Ramos (cell line): ENCODE measurements around the gene SLC35G6.

Experiments
- in situ Hi-C: fragments of 300-500 bp; cut with MboI; formaldehyde crosslinking; loops from one replicate; pipeline ENCODE4 v1.14.3; 2022; ENCODE audit warnings: low sequenced_read_pairs; ENCODE audit not compliant: unreplicated experiment

The SLC35G6 gene

GRCh38 chr17:7497636-7498035 is 16.4 kb downstream of the SLC35G6 start:
- in situ Hi-C loops: no loop called here

- in situ Hi-C loops: no loop called here
These were observed 17.9 kb downstream of the SLC35G6 start for GRCh38 chr17:7499161-7499560.

- in situ Hi-C loops: no loop called here
These were observed 20.5 kb downstream of the SLC35G6 start for GRCh38 chr17:7501729-7502128.

- in situ Hi-C loops: no loop called here
These were observed 21.1 kb downstream of the SLC35G6 start for GRCh38 chr17:7502171-7502847.

- in situ Hi-C loops: no loop called here
These were observed 21.7 kb downstream of the SLC35G6 start for GRCh38 chr17:7502987-7503386.

GRCh38 chr17:7503521-7503920 is 22.3 kb downstream of the SLC35G6 start:
- in situ Hi-C loops: no loop called here

GRCh38 chr17:7508145-7508544 is 26.9 kb downstream of the SLC35G6 start:
- in situ Hi-C loops: no loop called here

- in situ Hi-C loops: no loop called here
These were observed 27.6 kb downstream of the SLC35G6 start for GRCh38 chr17:7508846-7509245.

GRCh38 chr17:7509937-7510336 is 28.7 kb downstream of the SLC35G6 start:
- in situ Hi-C loops: no loop called here

- in situ Hi-C loops: no loop called here
These were observed 29.9 kb downstream of the SLC35G6 start for GRCh38 chr17:7511108-7511507.

- in situ Hi-C loops: no loop called here
These were observed 30.9 kb downstream of the SLC35G6 start for GRCh38 chr17:7512105-7512504.

- in situ Hi-C loops: no loop called here
These were observed 31.7 kb downstream of the SLC35G6 start for GRCh38 chr17:7512824-7513540.

GRCh38 chr17:7513850-7514419 is 32.7 kb downstream of the SLC35G6 start:
- in situ Hi-C loops: no loop called here

GRCh38 chr17:7515911-7516610 is 34.8 kb downstream of the SLC35G6 start:
- in situ Hi-C loops: no loop called here

GRCh38 chr17:7523033-7523432 is 41.8 kb downstream of the SLC35G6 start:
- in situ Hi-C loops: no loop called here

GRCh38 chr17:7528842-7529241 is 47.6 kb downstream of the SLC35G6 start:
- in situ Hi-C loops: no loop called here

GRCh38 chr17:7530023-7530900 is 49.0 kb downstream of the SLC35G6 start:
- in situ Hi-C loops: no loop called here
